ENCODE results near the gene DHRSX. TPM values are rescaled to one million over a fixed set of nuclear protein-coding genes. Genes with fewer than 3 reads are reported as not detected.

The DHRSX gene
- polyA plus RNA-seq, 2 of the 4 experiments (the other 2 are of a cell fraction), result 32.1 to 56.3 TPM

GRCh38 chrX:2498781-2499302, 1.9 kb downstream of the DHRSX start (continued):
- TF ChIP-seq FOSL2 (IDR thresholded peaks at IDR 0.05) (no peak), FOSL2 (CRISPR knock-in tag; IDR thresholded peaks at IDR 0.05) (no peak)

DNA sequence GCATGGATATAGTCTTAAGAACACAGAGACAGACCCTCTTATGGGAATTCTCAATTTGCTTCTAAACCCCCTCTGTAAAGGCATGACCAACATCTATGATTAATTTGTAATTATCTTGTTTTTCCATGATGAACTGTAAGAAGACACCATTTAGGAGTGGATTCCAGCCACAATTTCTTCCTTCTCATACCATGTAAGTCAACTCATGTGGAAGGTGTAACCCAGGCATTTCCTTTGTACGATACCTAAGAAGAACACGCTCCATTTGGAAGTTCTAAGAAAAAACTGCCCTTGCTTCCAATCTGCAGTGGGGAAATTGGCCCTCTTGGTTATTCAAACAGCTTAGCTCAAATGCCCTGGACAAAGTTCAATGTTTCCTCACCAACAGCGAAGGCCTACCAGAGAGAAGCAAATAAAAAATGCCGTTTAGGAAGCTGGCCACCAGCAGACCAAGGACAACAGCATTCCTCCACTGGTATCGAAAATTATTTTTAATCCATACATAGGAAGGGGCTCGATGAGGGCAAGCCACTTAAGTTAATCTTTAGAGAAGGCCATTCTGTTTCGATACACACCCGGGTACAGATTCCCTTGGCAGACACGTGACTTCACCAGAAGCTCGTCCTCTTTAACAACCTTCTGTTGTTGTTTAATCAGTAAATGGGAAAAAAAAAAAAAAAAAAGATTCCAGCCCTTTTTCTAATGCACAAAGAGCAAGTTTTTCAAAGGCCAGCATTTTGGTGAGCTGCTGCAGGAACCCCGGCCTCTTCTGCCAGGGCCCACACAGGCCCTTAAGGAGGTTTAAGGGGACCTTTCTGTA, 2.6 kb downstream of the DHRSX start:
- peaks cover 44% of the 10 kb centered on the region for H3K4me1 ChIP-seq
- ATAC-seq (peak in 1 of 2 experiments; percentile 39; a peak in 3 of 6 replicates), FAIRE-seq (peak; percentile 28), DNase-seq (ENCODE audit: low read depth in 1 of 2, low spot score in 1 of 2) (peak; percentile 55 to 69)
- POLR2A ChIA-PET, result no interaction called here
- H3K4me3 ChIP-seq, result peak overlapping the region; percentile 85
- CTCF ChIA-PET, result no interaction called here
- H3K4me2 ChIP-seq, result peak overlapping the region; percentile 81
- 9% methylated on average over 11 of the region's 11 CpGs for WGBS (ENCODE audit: missing lambda C conversion rate)
- peak overlapping the region; percentile 96 to 100 for H3K27ac ChIP-seq
- TF ChIP-seq CBX2 (IDR thresholded peaks at IDR 0.05; ENCODE audit: borderline replicate concordance, low read depth) (no peak), NR3C1 (IDR thresholded peaks at IDR 0.05) (no peak), JUN (IDR thresholded peaks at IDR 0.05) (no peak), SREBF2 (IDR thresholded peaks at IDR 0.05) (no peak), ZFP36 (IDR thresholded peaks at IDR 0.05; ENCODE audit: borderline replicate concordance, partially characterized antibody) (no peak), USF2 (IDR thresholded peaks at IDR 0.05) (peak; percentile 73), FOSL2 (IDR thresholded peaks at IDR 0.05) (no peak), FOSL2 (CRISPR knock-in tag; IDR thresholded peaks at IDR 0.05) (no peak), PBX3 (IDR thresholded peaks at IDR 0.05) (no peak), NPAS2 (CRISPR knock-in tag; IDR thresholded peaks at IDR 0.05; ENCODE audit: borderline replicate concordance) (0 out of 2 replicates have a peak, but pooled peaks have one; percentile 20), CTCF (IDR thresholded peaks at IDR 0.05) (no peak), POLR2AphosphoS2 (conservative IDR thresholded peaks at IDR 0.05; ENCODE audit: low read length) (no peak), ELK1 (IDR thresholded peaks at IDR 0.05; ENCODE audit: low read depth, low read length) (no peak), KDM1A (IDR thresholded peaks at IDR 0.05; ENCODE audit: low read depth) (no peak), ZNF302 (CRISPR knock-in tag; IDR thresholded peaks at IDR 0.05) (no peak), RFX5 (IDR thresholded peaks at IDR 0.05) (no peak), RNF2 (IDR thresholded peaks at IDR 0.05; ENCODE audit: borderline replicate concordance, low read depth) (no peak), KDM5A (IDR thresholded peaks at IDR 0.05) (no peak), SMC3 (IDR thresholded peaks at IDR 0.05) (peak; percentile 30; the same call in 1 of the 3 replicates), EHF (CRISPR knock-in tag; IDR thresholded peaks at IDR 0.05) (no peak), HEYL (CRISPR knock-in tag; IDR thresholded peaks at IDR 0.05) (no peak), EHMT2 (IDR thresholded peaks at IDR 0.05; ENCODE audit: low read depth) (no peak), HOXA7 (CRISPR knock-in tag; IDR thresholded peaks at IDR 0.05) (no peak)
- TF ChIP-seq, protein P1, sequence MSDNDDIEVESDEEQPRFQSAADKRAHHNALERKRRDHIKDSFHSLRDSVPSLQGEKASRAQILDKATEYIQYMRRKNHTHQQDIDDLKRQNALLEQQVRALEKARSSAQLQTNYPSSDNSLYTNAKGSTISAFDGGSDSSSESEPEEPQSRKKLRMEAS (IDR thresholded peaks at IDR 0.05), result peak; percentile 21; the same call in 1 of the 2 replicates
- TF ChIP-seq, protein P2, sequence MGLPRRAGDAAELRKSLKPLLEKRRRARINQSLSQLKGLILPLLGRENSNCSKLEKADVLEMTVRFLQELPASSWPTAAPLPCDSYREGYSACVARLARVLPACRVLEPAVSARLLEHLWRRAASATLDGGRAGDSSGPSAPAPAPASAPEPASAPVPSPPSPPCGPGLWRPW (IDR thresholded peaks at IDR 0.05), result no peak
- no peaks in the 10 kb centered on the region for H3K9me3 ChIP-seq

Measured in A549 (cell line).